B cell (primary cell): ENCODE data around the gene KATNB1. TPM values are rescaled to one million over a fixed set of nuclear protein-coding genes. Genes with fewer than 3 reads are reported as not detected.

Experiments
- ATAC-seq: fragments of 200-7000 bp; cut with Tn5 transposase; one replicate; pipeline ENCODE4 v1.10.0; 2021; ENCODE audit warnings: low read depth, mild to moderate bottlenecking, moderate number of reproducible peaks, moderate library complexity
- CTCF ChIA-PET: fragments of 350-600 bp; sonication (Branson Sonifier 250); formaldehyde crosslinking; loops from one replicate; lab custom pipeline; 2021; ENCODE audit warnings: antibody characterized with exemption, inconsistent platforms; lab: Charles Lee
- POLR2A ChIA-PET: fragments of 350-600 bp; sonication (Branson Sonifier 250); formaldehyde crosslinking; loops from one replicate; lab custom pipeline; 2021; ENCODE audit warnings: antibody characterized with exemption; lab: Charles Lee
- DNase-seq: peaks from one replicate; pipeline ENCODE4 v3.0.0; 2013
- H2AFZ ChIP-seq: 2 replicates; pipeline ENCODE4 v1.6.1; 2012; ENCODE audit warnings: mild to moderate bottlenecking, low read depth, low read length; ENCODE audit not compliant: insufficient read depth, poor library complexity, severe bottlenecking
- H3K27ac ChIP-seq, 2 donors: 1 replicate in 1 of 2; 2 replicates in 1 of 2; pipeline ENCODE4 v1.5.1; 2012 to 2013; ENCODE audit warnings: low read length in 2 of 2, mild to moderate bottlenecking in 2 of 2, moderate library complexity in 1 of 2
- H3K27me3 ChIP-seq, 4 experiments: fragments of 200-600 bp in 1 of 4; sonication (generic) in 1 of 4; replicated peaks in 1 of 4; 1 replicate in 2 of 4; 2 replicates in 2 of 4; pipeline versions ENCODE4 v1.6.1 to v1.7.0; 2013 to 2016; ENCODE audit warnings: low read length in 3 of 4, mild to moderate bottlenecking in 2 of 4, mixed read lengths in 1 of 4, moderate library complexity in 1 of 4; ENCODE audit not compliant: insufficient read depth in 4 of 4, control insufficient read depth in 3 of 4; ENCODE audit errors: control extremely low read depth in 1 of 4
- H3K36me3 ChIP-seq, 2 experiments: replicated peaks in 1 of 2; 1 replicate in 1 of 2; 2 replicates in 1 of 2; pipeline versions ENCODE4 v1.6.1 to v1.7.1; 2013; ENCODE audit warnings: low read length in 1 of 2; ENCODE audit not compliant: insufficient read depth in 2 of 2, control insufficient read depth in 1 of 2; ENCODE audit errors: control extremely low read depth in 1 of 2, extremely low read depth in 1 of 2
- H3K4me1 ChIP-seq, 2 donors: fragments of 200-600 bp in 1 of 2; sonication (generic) in 1 of 2; 1 replicate in 1 of 2; 2 replicates in 1 of 2; pipeline versions ENCODE4 v1.5.1 to v1.6.1; 2013 to 2017; ENCODE audit warnings: low read length in 2 of 2; ENCODE audit not compliant: control insufficient read depth in 2 of 2, insufficient read depth in 2 of 2
- H3K4me2 ChIP-seq: replicated peaks from 2 replicates; pipeline ENCODE3; 2012; ENCODE audit warnings: mild to moderate bottlenecking, low read depth, low read length; ENCODE audit not compliant: poor library complexity, severe bottlenecking
- H3K4me3 ChIP-seq, 5 experiments: fragments of 200-600 bp in 1 of 5; sonication (generic) in 1 of 5; 1 replicate in 3 of 5; 2 replicates in 2 of 5; pipeline versions ENCODE4 v1.5.1 to v1.7.0; 2011 to 2016; ENCODE audit warnings: low read length in 4 of 5, mild to moderate bottlenecking in 4 of 5, low read depth in 2 of 5, control low read depth in 1 of 5, moderate library complexity in 1 of 5; ENCODE audit not compliant: insufficient read depth in 1 of 5; ENCODE audit errors: control extremely low read depth in 1 of 5, extremely low read depth in 1 of 5
- H3K79me2 ChIP-seq: fragments of 200-600 bp; sonication (generic); one replicate; pipeline ENCODE4 v1.6.0; 2016; ENCODE audit warnings: low read length; ENCODE audit not compliant: control insufficient read depth, insufficient read depth
- H3K9ac ChIP-seq: fragments of 200-600 bp; sonication (generic); 2 replicates; pipeline ENCODE4 v1.6.1; 2017; ENCODE audit warnings: mild to moderate bottlenecking, low read length, moderate library complexity
- H3K9me3 ChIP-seq, 3 donors: one replicate each; pipeline versions ENCODE4 v1.6.1 to v1.7.1; 2013; ENCODE audit warnings: low read length in 2 of 3; ENCODE audit not compliant: control insufficient read depth in 2 of 3, insufficient read depth in 1 of 3; ENCODE audit errors: control extremely low read depth in 1 of 3
- H4K20me1 ChIP-seq: 2 replicates; pipeline ENCODE4 v1.6.0; 2012; ENCODE audit warnings: mild to moderate bottlenecking, low read length; ENCODE audit not compliant: insufficient read depth, control insufficient read depth, poor library complexity, severe bottlenecking
- H3K27ac Mint-ChIP-seq: one replicate; pipeline ENCODE4 v1.8.0; 2021; ENCODE audit warnings: mixed read lengths
- H3K27me3 Mint-ChIP-seq: one replicate; pipeline ENCODE4 v1.8.0; 2021; ENCODE audit warnings: mixed read lengths
- H3K4me1 Mint-ChIP-seq: one replicate; pipeline ENCODE4 v1.8.0; 2021; ENCODE audit warnings: mixed read lengths
- H3K4me3 Mint-ChIP-seq: one replicate; pipeline ENCODE4 v1.8.0; 2021; ENCODE audit warnings: mixed read lengths
- H3K9me3 Mint-ChIP-seq: one replicate; pipeline ENCODE4 v1.8.0; 2022; ENCODE audit warnings: mixed read lengths; ENCODE audit not compliant: insufficient read depth
- CTCF ChIP-seq: fragments of 200-600 bp; IDR thresholded peaks from one replicate; pipeline ENCODE4 v1.8.0; 2022; ENCODE audit warnings: antibody characterized with exemption, mild to moderate bottlenecking
- EZH2 ChIP-seq: IDR thresholded peaks from 2 replicates; pipeline ENCODE4 v1.6.1; 2012; ENCODE audit warnings: borderline replicate concordance, low read depth, mild to moderate bottlenecking, moderate library complexity, low read length; ENCODE audit not compliant: insufficient read depth, poor library complexity, severe bottlenecking
- WGBS: methylation state at CpG from one replicate; pipeline ENCODE4 v1.1.5; 2013; ENCODE audit warnings: missing lambda C conversion rate; ENCODE audit not compliant: insufficient coverage; 5-methylcytosine and 5-hydroxymethylcytosine counted together
- intact Hi-C: fragments of 100-400 bp; cut with micrococcal nuclease; formaldehyde crosslinking; loops from one replicate; pipeline ENCODE4 v1.10.0; 2022
- polyA plus RNA-seq: library from polyadenylated mRNA; depleted of rRNA; stranded (reverse); fragments of >200 nt; gene quantifications from 2 replicates; pipeline ENCODE4 v1.2.3, GENCODE V29; 2012
- total RNA-seq, 2 donors: library from RNA; stranded (reverse); fragments of 120-200 nt in 1 of 2; gene quantifications; 1 replicate in 1 of 2; 2 replicates in 1 of 2; pipeline versions ENCODE4 v1.2.3 to v1.2.4, GENCODE V29; 2013 to 2022

KATNB1 gene
- total and polyA plus RNA-seq, 2 donors (not counting 1 experiment from before 2014, with no cell fraction given): 20.3 to 29.0 TPM

- ATAC-seq (no peak), DNase-seq (no peak)
- intact Hi-C loops: no loop called here
- TF ChIP-seq CTCF (no peak), EZH2 (no peak)
- Histone ChIP-seq H4K20me1 (no peaks in the 10 kb centered on the region), H3K4me2 (no peak overlapping the region), H2AFZ (no peak overlapping the region), H3K27me3 (no peaks in the 10 kb centered on the region), H3K79me2 (no peaks in the 10 kb centered on the region), H3K9ac (no peak overlapping the region), H3K27ac (no peak overlapping the region), H3K4me3 (no peak overlapping the region), H3K9me3 (no peaks in the 10 kb centered on the region), H3K36me3 (no peaks in the 10 kb centered on the region), H3K4me1 (no peaks in the 10 kb centered on the region)
- ChIA-PET POLR2A (no interaction called here), CTCF (no interaction called here)
- H3K9me3 Mint-ChIP-seq: no peaks in the 10 kb centered on the region
- H3K4me3 Mint-ChIP-seq: no peak overlapping the region
- H3K4me1 Mint-ChIP-seq: no peaks in the 10 kb centered on the region
- no CpG with 5 or more reads among the region's 1 CpG for WGBS
- H3K27ac Mint-ChIP-seq: no peak overlapping the region
- peaks cover 4% of the 10 kb centered on the region for H3K27me3 Mint-ChIP-seq
Measured at GRCh38 chr16:57781349-57781740, 45.8 kb downstream of the KATNB1 start.

GRCh38 chr16:57781741-57782606, 46.4 kb downstream of the KATNB1 start:
- H3K4me3 Mint-ChIP-seq: no peak overlapping the region

More at GRCh38 chr16:57781741-57782606, 46.4 kb downstream of the KATNB1 start:
- no peak for ATAC-seq
- DNase-seq: no peak
- Histone ChIP-seq H3K27ac (no peak overlapping the region), H3K36me3 (no peaks in the 10 kb centered on the region), H4K20me1 (no peaks in the 10 kb centered on the region), H3K4me2 (no peak overlapping the region), H3K79me2 (no peaks in the 10 kb centered on the region), H3K4me3 (no peak overlapping the region), H3K27me3 (no peaks in the 10 kb centered on the region), H2AFZ (no peak overlapping the region), H3K9ac (no peak overlapping the region), H3K9me3 (no peaks in the 10 kb centered on the region), H3K4me1 (no peaks in the 10 kb centered on the region)
- TF ChIP-seq CTCF (no peak), EZH2 (no peak)
- intact Hi-C loops: no loop called here
- CTCF ChIA-PET: no interaction called here
- no peaks in the 10 kb centered on the region for H3K9me3 Mint-ChIP-seq
- H3K27ac Mint-ChIP-seq: no peak overlapping the region
- H3K4me1 Mint-ChIP-seq: no peaks in the 10 kb centered on the region
- peaks cover 4% of the 10 kb centered on the region for H3K27me3 Mint-ChIP-seq
- WGBS: 93% methylated on average over 8 of the region's 10 CpGs
- POLR2A ChIA-PET: no interaction called here
